Urothelium cell line (cell line): Measurements from ENCODE around the gene LPAR6.

Source experiments
- DNase-seq: peaks from one replicate; pipeline ENCODE4 v3.0.0; 2011; ENCODE audit warnings: low spot score, mixed read lengths
- FAIRE-seq: peaks from 2 replicates; lab custom pipeline; 2011; peaks lifted over from hg19 to GRCh38; lab: Jason Lieb, UNC

Gene LPAR6

GRCh38 chr13:48415516-48415915 lies 2.6 kb upstream of the LPAR6 start:
- FAIRE-seq (no peak), DNase-seq (no peak)

GRCh38 chr13:48414501-48414900 lies 1.6 kb upstream of the LPAR6 start:
- no peak for FAIRE-seq
- DNase-seq, result no peak

GRCh38 chr13:48411841-48412531 lies 927 bp downstream of the LPAR6 start:
- DNase-seq (no peak), FAIRE-seq (no peak)

- FAIRE-seq (no peak), DNase-seq (no peak)
Observed at GRCh38 chr13:48411147-48411794, 1.6 kb downstream of the LPAR6 start.

- FAIRE-seq (no peak), DNase-seq (no peak)
Observed at GRCh38 chr13:48410199-48410598, 2.7 kb downstream of the LPAR6 start.

- DNase-seq (no peak), FAIRE-seq (no peak)
Observed at GRCh38 chr13:48405875-48406274, 7.0 kb downstream of the LPAR6 start.

- FAIRE-seq (no peak), DNase-seq (no peak)
Observed at GRCh38 chr13:48404952-48405351, 8.0 kb downstream of the LPAR6 start.

GRCh38 chr13:48403913-48404312 lies 9.0 kb downstream of the LPAR6 start:
- DNase-seq, result no peak

GRCh38 chr13:48403151-48403631 lies 9.7 kb downstream of the LPAR6 start:
- FAIRE-seq (no peak), DNase-seq (no peak)

More at GRCh38 chr13:48403913-48404312, 9.0 kb downstream of the LPAR6 start:
- no peak for FAIRE-seq

GRCh38 chr13:48402325-48402932 lies 10.5 kb downstream of the LPAR6 start:
- no peak for FAIRE-seq

GRCh38 chr13:48401480-48401879 lies 11.4 kb downstream of the LPAR6 start:
- DNase-seq, result no peak
- FAIRE-seq, result no peak

More at GRCh38 chr13:48402325-48402932, 10.5 kb downstream of the LPAR6 start:
- DNase-seq, result no peak

- no peak for DNase-seq
- FAIRE-seq, result no peak
Observed at GRCh38 chr13:48400850-48401291, 12.0 kb downstream of the LPAR6 start.

GRCh38 chr13:48400090-48400694 lies 12.7 kb downstream of the LPAR6 start:
- DNase-seq (no peak), FAIRE-seq (no peak)

GRCh38 chr13:48398450-48399095 lies 14.3 kb downstream of the LPAR6 start:
- DNase-seq, result no peak
- no peak for FAIRE-seq

- no peak for FAIRE-seq
- DNase-seq, result no peak
Observed at GRCh38 chr13:48397744-48398143, 15.2 kb downstream of the LPAR6 start.

- FAIRE-seq, result no peak
- DNase-seq, result no peak
Observed at GRCh38 chr13:48393698-48394085, 19.2 kb downstream of the LPAR6 start.

- no peak for DNase-seq
- FAIRE-seq, result no peak
Observed at GRCh38 chr13:48393030-48393697, 19.7 kb downstream of the LPAR6 start.

- no peak for FAIRE-seq
- DNase-seq, result no peak
Observed at GRCh38 chr13:48391257-48391656, 21.7 kb downstream of the LPAR6 start.

- DNase-seq (no peak), FAIRE-seq (no peak)
Observed at GRCh38 chr13:48386816-48387215, 26.1 kb downstream of the LPAR6 start.

- DNase-seq (no peak), FAIRE-seq (no peak)
Observed at GRCh38 chr13:48383384-48383783, 29.5 kb downstream of the LPAR6 start.
